Skeletal muscle tissue (tissue), 4 donors: ENCODE results near the gene ECEL1. TPM values are rescaled to one million over a fixed set of nuclear protein-coding genes. Genes with fewer than 3 reads are reported as not detected.

Experiments used
- H3K27ac ChIP-seq: one replicate; pipeline ENCODE4 v1.7.0; 2013; ENCODE audit warnings: mild to moderate bottlenecking, low read depth, low read length, inconsistent platforms
- H3K27me3 ChIP-seq, 3 donors: one replicate each; pipeline ENCODE4 v1.7.0; 2013; ENCODE audit warnings: low read length in 3 of 3; ENCODE audit not compliant: control insufficient read depth in 3 of 3, insufficient read depth in 3 of 3
- H3K36me3 ChIP-seq, 3 donors: one replicate each; pipeline ENCODE4 v1.7.0; 2013; ENCODE audit warnings: low read length in 3 of 3; ENCODE audit not compliant: control insufficient read depth in 3 of 3, insufficient read depth in 3 of 3
- H3K4me1 ChIP-seq, 3 donors: one replicate each; pipeline ENCODE4 v1.7.0; 2013; ENCODE audit warnings: low read length in 3 of 3, mild to moderate bottlenecking in 3 of 3; ENCODE audit not compliant: control insufficient read depth in 3 of 3, insufficient read depth in 3 of 3
- H3K4me3 ChIP-seq, 3 donors: one replicate each; pipeline ENCODE4 v1.7.0; 2013; ENCODE audit warnings: low read length in 3 of 3
- H3K9ac ChIP-seq, 3 donors: one replicate each; pipeline ENCODE4 v1.7.0; 2013; ENCODE audit warnings: low read length in 3 of 3, mild to moderate bottlenecking in 3 of 3, moderate library complexity in 2 of 3, low read depth in 1 of 3
- H3K9me3 ChIP-seq, 3 donors: one replicate each; pipeline ENCODE4 v1.7.0; 2013; ENCODE audit warnings: low read length in 3 of 3; ENCODE audit not compliant: control insufficient read depth in 3 of 3
- total RNA-seq: library from RNA; depleted of rRNA; stranded (reverse); fragments of >200 nt; gene quantifications from one replicate; pipeline ENCODE4 v1.2.3, GENCODE V29; 2014
- donor health status: Osteomylitis.

The ECEL1 gene
- total RNA-seq, 1 donor from 2014 or later, result 1.0 TPM

- peak overlapping the region; percentile 79 for H3K27ac ChIP-seq
- peaks cover 47 to 50% (median 47%) of the 10 kb centered on the region in 3 donors for H3K4me1 ChIP-seq
- H3K4me3 ChIP-seq, result no peak overlapping the region
- no peaks in the 10 kb centered on the region for H3K9me3 ChIP-seq
- H3K9ac ChIP-seq, result peak overlapping the region in 2 of 3 donors; percentile 10 to 74
- peaks cover 8 to 11% (median 10%) of the 10 kb centered on the region in 3 donors for H3K36me3 ChIP-seq
- H3K27me3 ChIP-seq, result peaks cover 0 to 4% (median 2%) of the 10 kb centered on the region in 3 donors
Observed at GRCh38 chr2:232529806-232530547, 42.3 kb upstream of the ECEL1 start.

- Histone ChIP-seq H3K9ac (peak overlapping the region; percentile 40 to 74 (median 63)), H3K27me3 (peaks cover under 1 to 13% (median 2%) of the 10 kb centered on the region in 3 donors), H3K4me3 (peak overlapping the region; percentile 14 to 56 (median 27)), H3K4me1 (peaks cover 53 to 60% (median 54%) of the 10 kb centered on the region in 3 donors), H3K36me3 (peaks cover 3 to 6% (median 4%) of the 10 kb centered on the region in 3 donors), H3K27ac (peak overlapping the region; percentile 79), H3K9me3 (no peaks in the 10 kb centered on the region)
Observed at GRCh38 chr2:232528746-232529460, 41.3 kb upstream of the ECEL1 start.

- Histone ChIP-seq H3K36me3 (peaks cover 0 to 6% (median 3%) of the 10 kb centered on the region in 3 donors), H3K4me3 (peak overlapping the region in 2 of 3 donors; percentile 5 to 56), H3K9me3 (no peaks in the 10 kb centered on the region), H3K27me3 (peaks cover 2 to 22% (median 8%) of the 10 kb centered on the region in 3 donors), H3K27ac (peak overlapping the region; percentile 79), H3K9ac (peak overlapping the region; percentile 40 to 74 (median 43)), H3K4me1 (peaks cover 59 to 69% (median 60%) of the 10 kb centered on the region in 3 donors)
Observed at GRCh38 chr2:232527905-232528470, 40.4 kb upstream of the ECEL1 start.

- Histone ChIP-seq H3K27me3 (peaks cover 8 to 26% (median 10%) of the 10 kb centered on the region in 3 donors), H3K4me1 (peaks cover 61 to 75% (median 68%) of the 10 kb centered on the region in 3 donors)
Observed at GRCh38 chr2:232526372-232526941, 38.8 kb upstream of the ECEL1 start.

GRCh38 chr2:232525791-232526371, 38.2 kb upstream of the ECEL1 start, which contains the start of gene CHRND:
CHRND (plus strand) TSS chr2:232526160; CDS start chr2:232526216, 56 bp downstream.
- Histone ChIP-seq H3K9me3 (no peaks in the 10 kb centered on the region), H3K27ac (peak within 1 kb of the TSS; percentile 95), H3K9ac (peak within 1 kb of the TSS; percentile 85 to 88 (median 86)), H3K4me3 (peak within 1 kb of the TSS; percentile 66 to 77 (median 72)), H3K36me3 (no peaks in the 10 kb centered on the region), H3K4me1 (peaks cover 58 to 73% (median 70%) of the 10 kb centered on the region in 3 donors), H3K27me3 (peaks cover 10 to 26% (median 10%) of the 10 kb centered on the region in 3 donors)

More at GRCh38 chr2:232526372-232526941, 38.8 kb upstream of the ECEL1 start:
- Histone ChIP-seq H3K9ac (peak overlapping the region; percentile 76 to 85 (median 83)), H3K4me3 (peak overlapping the region; percentile 66 to 77 (median 72)), H3K9me3 (no peaks in the 10 kb centered on the region), H3K27ac (peak overlapping the region; percentile 95), H3K36me3 (peaks cover 0 to 4% (median 3%) of the 10 kb centered on the region in 3 donors)

- H3K27ac ChIP-seq, result peak overlapping the region; percentile 83
- no peak overlapping the region for H3K4me3 ChIP-seq
- H3K4me1 ChIP-seq, result peaks cover 56 to 71% (median 64%) of the 10 kb centered on the region in 3 donors
- H3K36me3 ChIP-seq, result no peaks in the 10 kb centered on the region
- peak overlapping the region; percentile 75 to 88 (median 86) for H3K9ac ChIP-seq
- no peaks in the 10 kb centered on the region for H3K9me3 ChIP-seq
- H3K27me3 ChIP-seq, result peaks cover 10 to 21% (median 10%) of the 10 kb centered on the region in 3 donors
Observed at GRCh38 chr2:232525199-232525598, 37.6 kb upstream of the ECEL1 start.

- H3K27ac ChIP-seq, result peak overlapping the region; percentile 83
- H3K9ac ChIP-seq, result peak overlapping the region; percentile 75 to 88 (median 86)
- H3K9me3 ChIP-seq, result no peaks in the 10 kb centered on the region
- peaks cover 55 to 68% (median 63%) of the 10 kb centered on the region in 3 donors for H3K4me1 ChIP-seq
- no peaks in the 10 kb centered on the region for H3K36me3 ChIP-seq
- H3K27me3 ChIP-seq, result peaks cover 10 to 21% (median 10%) of the 10 kb centered on the region in 3 donors
- H3K4me3 ChIP-seq, result peak overlapping the region in 2 of 3 donors; percentile 63 to 69
Observed at GRCh38 chr2:232524771-232525170, 37.1 kb upstream of the ECEL1 start.

- H3K9ac ChIP-seq, result peak overlapping the region; percentile 75 to 88 (median 86)
- peak overlapping the region; percentile 83 for H3K27ac ChIP-seq
- no peaks in the 10 kb centered on the region for H3K36me3 ChIP-seq
- peaks cover 46 to 60% (median 54%) of the 10 kb centered on the region in 3 donors for H3K4me1 ChIP-seq
- H3K27me3 ChIP-seq, result peaks cover 10 to 27% (median 10%) of the 10 kb centered on the region in 3 donors
- H3K9me3 ChIP-seq, result no peaks in the 10 kb centered on the region
- peak overlapping the region; percentile 63 to 69 (median 66) for H3K4me3 ChIP-seq
Observed at GRCh38 chr2:232523682-232524597, 36.3 kb upstream of the ECEL1 start.
